Measurements from ENCODE around the gene PRADC1. TPM values are rescaled to one million over a fixed set of nuclear protein-coding genes. Genes with fewer than 3 reads are reported as not detected.

The PRADC1 gene
- total and polyA plus RNA-seq, 2 experiments from 2014 or later = 6.5 to 8.3 TPM

DNA sequence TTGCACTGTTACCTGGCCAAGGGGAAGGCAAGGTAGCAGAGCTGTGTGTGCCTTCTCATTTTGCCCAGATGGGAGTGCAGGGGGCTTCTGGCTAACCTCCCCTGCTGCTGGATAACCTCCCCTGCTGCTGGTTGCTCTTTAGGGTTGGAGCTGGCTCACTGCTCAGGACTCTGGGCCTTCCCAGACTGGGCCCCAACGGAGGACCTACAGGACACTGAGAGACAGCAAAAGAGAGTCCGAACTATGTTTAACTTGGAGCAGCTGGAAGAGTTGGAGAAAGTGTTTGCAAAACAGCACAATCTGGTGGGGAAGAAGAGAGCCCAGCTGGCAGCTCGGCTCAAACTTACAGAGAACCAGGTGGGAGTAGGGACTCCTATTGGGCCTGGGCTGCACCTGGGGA lies 24.8 kb downstream of the PRADC1 start:
- peaks cover 6% of the 10 kb centered on the region; the same call in 2 of the 3 replicates for H3K4me1 Mint-ChIP-seq
- H3K36me3 ChIP-seq (ENCODE audit: insufficient read depth) = no peaks in the 10 kb centered on the region
- H2AFZ ChIP-seq = no peak overlapping the region
- peaks cover 28% of the 10 kb centered on the region for H3K27me3 Mint-ChIP-seq (ENCODE audit: insufficient read depth, low read depth, poor library complexity)
- no peaks in the 10 kb centered on the region for H4K20me1 ChIP-seq (replicated peaks; ENCODE audit: insufficient read depth)
- H3K4me3 Mint-ChIP-seq = no peak overlapping the region
- H3K79me2 ChIP-seq (replicated peaks; ENCODE audit: insufficient read depth) = no peaks in the 10 kb centered on the region
- H3K27ac ChIP-seq (ENCODE audit: low read depth) = no peak overlapping the region
- ATAC-seq (no peak), DNase-seq (ENCODE audit: low spot score) (no peak)
- no peaks in the 10 kb centered on the region for H3K9me3 Mint-ChIP-seq
- no peaks in the 10 kb centered on the region; the same call in 2 of the 3 replicates for H3K36me3 Mint-ChIP-seq (ENCODE audit: low read depth)
- no peak overlapping the region for H3K4me2 ChIP-seq
- no peak overlapping the region for H3K27ac Mint-ChIP-seq
- H3F3A ChIP-seq (replicated peaks; ENCODE audit: low read depth) = no peaks in the 10 kb centered on the region
- peaks cover 34% of the 10 kb centered on the region for H3K27me3 ChIP-seq (ENCODE audit: insufficient read depth)
- TF ChIP-seq JUNB (IDR thresholded peaks at IDR 0.05; ENCODE audit: unreplicated experiment) = no peak
- no peak for TF ChIP-seq EZH2 (IDR thresholded peaks at IDR 0.05; ENCODE audit: low read depth, unreplicated experiment)
- TF ChIP-seq, protein P1, sequence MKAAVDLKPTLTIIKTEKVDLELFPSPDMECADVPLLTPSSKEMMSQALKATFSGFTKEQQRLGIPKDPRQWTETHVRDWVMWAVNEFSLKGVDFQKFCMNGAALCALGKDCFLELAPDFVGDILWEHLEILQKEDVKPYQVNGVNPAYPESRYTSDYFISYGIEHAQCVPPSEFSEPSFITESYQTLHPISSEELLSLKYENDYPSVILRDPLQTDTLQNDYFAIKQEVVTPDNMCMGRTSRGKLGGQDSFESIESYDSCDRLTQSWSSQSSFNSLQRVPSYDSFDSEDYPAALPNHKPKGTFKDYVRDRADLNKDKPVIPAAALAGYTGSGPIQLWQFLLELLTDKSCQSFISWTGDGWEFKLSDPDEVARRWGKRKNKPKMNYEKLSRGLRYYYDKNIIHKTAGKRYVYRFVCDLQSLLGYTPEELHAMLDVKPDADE (IDR thresholded peaks at IDR 0.05) = no peak
- TF ChIP-seq, protein P2, sequence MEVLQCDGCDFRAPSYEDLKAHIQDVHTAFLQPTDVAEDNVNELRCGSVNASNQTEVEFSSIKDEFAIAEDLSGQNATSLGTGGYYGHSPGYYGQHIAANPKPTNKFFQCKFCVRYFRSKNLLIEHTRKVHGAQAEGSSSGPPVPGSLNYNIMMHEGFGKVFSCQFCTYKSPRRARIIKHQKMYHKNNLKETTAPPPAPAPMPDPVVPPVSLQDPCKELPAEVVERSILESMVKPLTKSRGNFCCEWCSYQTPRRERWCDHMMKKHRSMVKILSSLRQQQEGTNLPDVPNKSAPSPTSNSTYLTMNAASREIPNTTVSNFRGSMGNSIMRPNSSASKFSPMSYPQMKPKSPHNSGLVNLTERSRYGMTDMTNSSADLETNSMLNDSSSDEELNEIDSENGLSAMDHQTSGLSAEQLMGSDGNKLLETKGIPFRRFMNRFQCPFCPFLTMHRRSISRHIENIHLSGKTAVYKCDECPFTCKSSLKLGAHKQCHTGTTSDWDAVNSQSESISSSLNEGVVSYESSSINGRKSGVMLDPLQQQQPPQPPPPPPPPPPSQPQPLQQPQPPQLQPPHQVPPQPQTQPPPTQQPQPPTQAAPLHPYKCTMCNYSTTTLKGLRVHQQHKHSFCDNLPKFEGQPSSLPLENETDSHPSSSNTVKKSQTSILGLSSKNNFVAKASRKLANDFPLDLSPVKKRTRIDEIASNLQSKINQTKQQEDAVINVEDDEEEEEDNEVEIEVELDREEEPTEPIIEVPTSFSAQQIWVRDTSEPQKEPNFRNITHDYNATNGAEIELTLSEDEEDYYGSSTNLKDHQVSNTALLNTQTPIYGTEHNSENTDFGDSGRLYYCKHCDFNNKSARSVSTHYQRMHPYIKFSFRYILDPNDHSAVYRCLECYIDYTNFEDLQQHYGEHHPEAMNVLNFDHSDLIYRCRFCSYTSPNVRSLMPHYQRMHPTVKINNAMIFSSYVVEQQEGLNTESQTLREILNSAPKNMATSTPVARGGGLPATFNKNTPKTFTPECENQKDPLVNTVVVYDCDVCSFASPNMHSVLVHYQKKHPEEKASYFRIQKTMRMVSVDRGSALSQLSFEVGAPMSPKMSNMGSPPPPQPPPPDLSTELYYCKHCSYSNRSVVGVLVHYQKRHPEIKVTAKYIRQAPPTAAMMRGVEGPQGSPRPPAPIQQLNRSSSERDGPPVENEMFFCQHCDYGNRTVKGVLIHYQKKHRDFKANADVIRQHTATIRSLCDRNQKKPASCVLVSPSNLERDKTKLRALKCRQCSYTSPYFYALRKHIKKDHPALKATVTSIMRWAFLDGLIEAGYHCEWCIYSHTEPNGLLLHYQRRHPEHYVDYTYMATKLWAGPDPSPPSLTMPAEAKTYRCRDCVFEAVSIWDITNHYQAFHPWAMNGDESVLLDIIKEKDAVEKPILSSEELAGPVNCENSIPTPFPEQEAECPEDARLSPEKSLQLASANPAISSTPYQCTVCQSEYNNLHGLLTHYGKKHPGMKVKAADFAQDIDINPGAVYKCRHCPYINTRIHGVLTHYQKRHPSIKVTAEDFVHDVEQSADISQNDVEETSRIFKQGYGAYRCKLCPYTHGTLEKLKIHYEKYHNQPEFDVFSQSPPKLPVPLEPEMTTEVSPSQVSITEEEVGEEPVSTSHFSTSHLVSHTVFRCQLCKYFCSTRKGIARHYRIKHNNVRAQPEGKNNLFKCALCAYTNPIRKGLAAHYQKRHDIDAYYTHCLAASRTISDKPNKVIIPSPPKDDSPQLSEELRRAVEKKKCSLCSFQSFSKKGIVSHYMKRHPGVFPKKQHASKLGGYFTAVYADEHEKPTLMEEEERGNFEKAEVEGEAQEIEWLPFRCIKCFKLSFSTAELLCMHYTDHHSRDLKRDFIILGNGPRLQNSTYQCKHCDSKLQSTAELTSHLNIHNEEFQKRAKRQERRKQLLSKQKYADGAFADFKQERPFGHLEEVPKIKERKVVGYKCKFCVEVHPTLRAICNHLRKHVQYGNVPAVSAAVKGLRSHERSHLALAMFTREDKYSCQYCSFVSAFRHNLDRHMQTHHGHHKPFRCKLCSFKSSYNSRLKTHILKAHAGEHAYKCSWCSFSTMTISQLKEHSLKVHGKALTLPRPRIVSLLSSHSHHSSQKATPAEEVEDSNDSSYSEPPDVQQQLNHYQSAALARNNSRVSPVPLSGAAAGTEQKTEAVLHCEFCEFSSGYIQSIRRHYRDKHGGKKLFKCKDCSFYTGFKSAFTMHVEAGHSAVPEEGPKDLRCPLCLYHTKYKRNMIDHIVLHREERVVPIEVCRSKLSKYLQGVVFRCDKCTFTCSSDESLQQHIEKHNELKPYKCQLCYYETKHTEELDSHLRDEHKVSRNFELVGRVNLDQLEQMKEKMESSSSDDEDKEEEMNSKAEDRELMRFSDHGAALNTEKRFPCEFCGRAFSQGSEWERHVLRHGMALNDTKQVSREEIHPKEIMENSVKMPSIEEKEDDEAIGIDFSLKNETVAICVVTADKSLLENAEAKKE (CRISPR knock-in tag; IDR thresholded peaks at IDR 0.05) = no peak
- TF ChIP-seq, protein P3, sequence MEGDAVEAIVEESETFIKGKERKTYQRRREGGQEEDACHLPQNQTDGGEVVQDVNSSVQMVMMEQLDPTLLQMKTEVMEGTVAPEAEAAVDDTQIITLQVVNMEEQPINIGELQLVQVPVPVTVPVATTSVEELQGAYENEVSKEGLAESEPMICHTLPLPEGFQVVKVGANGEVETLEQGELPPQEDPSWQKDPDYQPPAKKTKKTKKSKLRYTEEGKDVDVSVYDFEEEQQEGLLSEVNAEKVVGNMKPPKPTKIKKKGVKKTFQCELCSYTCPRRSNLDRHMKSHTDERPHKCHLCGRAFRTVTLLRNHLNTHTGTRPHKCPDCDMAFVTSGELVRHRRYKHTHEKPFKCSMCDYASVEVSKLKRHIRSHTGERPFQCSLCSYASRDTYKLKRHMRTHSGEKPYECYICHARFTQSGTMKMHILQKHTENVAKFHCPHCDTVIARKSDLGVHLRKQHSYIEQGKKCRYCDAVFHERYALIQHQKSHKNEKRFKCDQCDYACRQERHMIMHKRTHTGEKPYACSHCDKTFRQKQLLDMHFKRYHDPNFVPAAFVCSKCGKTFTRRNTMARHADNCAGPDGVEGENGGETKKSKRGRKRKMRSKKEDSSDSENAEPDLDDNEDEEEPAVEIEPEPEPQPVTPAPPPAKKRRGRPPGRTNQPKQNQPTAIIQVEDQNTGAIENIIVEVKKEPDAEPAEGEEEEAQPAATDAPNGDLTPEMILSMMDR (conservative IDR thresholded peaks at IDR 0.05; ENCODE audit: low read depth in 2 of 2) = no peak
- TF ChIP-seq ZNF331 (CRISPR knock-in tag; IDR thresholded peaks at IDR 0.05; ENCODE audit: low read depth) = no peak
- no peak for TF ChIP-seq EZH2phosphoT487 (IDR thresholded peaks at IDR 0.05; ENCODE audit: unreplicated experiment)
- no peak for TF ChIP-seq NANOG (IDR thresholded peaks at IDR 0.05; ENCODE audit: borderline replicate concordance)
- TF ChIP-seq POLR2AphosphoS5 (IDR thresholded peaks at IDR 0.05; ENCODE audit: low read depth) = no peak
- TF ChIP-seq, protein P4, sequence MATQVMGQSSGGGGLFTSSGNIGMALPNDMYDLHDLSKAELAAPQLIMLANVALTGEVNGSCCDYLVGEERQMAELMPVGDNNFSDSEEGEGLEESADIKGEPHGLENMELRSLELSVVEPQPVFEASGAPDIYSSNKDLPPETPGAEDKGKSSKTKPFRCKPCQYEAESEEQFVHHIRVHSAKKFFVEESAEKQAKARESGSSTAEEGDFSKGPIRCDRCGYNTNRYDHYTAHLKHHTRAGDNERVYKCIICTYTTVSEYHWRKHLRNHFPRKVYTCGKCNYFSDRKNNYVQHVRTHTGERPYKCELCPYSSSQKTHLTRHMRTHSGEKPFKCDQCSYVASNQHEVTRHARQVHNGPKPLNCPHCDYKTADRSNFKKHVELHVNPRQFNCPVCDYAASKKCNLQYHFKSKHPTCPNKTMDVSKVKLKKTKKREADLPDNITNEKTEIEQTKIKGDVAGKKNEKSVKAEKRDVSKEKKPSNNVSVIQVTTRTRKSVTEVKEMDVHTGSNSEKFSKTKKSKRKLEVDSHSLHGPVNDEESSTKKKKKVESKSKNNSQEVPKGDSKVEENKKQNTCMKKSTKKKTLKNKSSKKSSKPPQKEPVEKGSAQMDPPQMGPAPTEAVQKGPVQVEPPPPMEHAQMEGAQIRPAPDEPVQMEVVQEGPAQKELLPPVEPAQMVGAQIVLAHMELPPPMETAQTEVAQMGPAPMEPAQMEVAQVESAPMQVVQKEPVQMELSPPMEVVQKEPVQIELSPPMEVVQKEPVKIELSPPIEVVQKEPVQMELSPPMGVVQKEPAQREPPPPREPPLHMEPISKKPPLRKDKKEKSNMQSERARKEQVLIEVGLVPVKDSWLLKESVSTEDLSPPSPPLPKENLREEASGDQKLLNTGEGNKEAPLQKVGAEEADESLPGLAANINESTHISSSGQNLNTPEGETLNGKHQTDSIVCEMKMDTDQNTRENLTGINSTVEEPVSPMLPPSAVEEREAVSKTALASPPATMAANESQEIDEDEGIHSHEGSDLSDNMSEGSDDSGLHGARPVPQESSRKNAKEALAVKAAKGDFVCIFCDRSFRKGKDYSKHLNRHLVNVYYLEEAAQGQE (IDR thresholded peaks at IDR 0.05; ENCODE audit: unreplicated experiment) = no peak
- TF ChIP-seq ZNF114 (CRISPR knock-in tag; IDR thresholded peaks at IDR 0.05) = no peak
- 0 out of 2 replicates have a peak, but pooled peaks cover 3% of the 10 kb centered on the region for H3K4me1 ChIP-seq (ENCODE audit: insufficient read depth)
- H3K9me2 ChIP-seq (ENCODE audit: insufficient read depth) = no peaks in the 10 kb centered on the region
- H3K4me3 ChIP-seq = no peak overlapping the region

All from GM23338 (cell line).